HG02973 (cell line): ENCODE results near the gene ADAMTSL3.
A peak's percentile ranks its signal among the peaks of the same experiment; 100 is the strongest.

Source experiments
- ATAC-seq: cut with Tn5 transposase; IDR thresholded peaks from one replicate; pipeline ENCODE4 v1.9.1; 2021; ENCODE audit warnings: moderate library complexity; ENCODE audit not compliant: unreplicated experiment

ADAMTSL3 gene

GRCh38 chr15:83858820-83859505 is 205.0 kb downstream of the ADAMTSL3 start:
- no peak for ATAC-seq

DNA sequence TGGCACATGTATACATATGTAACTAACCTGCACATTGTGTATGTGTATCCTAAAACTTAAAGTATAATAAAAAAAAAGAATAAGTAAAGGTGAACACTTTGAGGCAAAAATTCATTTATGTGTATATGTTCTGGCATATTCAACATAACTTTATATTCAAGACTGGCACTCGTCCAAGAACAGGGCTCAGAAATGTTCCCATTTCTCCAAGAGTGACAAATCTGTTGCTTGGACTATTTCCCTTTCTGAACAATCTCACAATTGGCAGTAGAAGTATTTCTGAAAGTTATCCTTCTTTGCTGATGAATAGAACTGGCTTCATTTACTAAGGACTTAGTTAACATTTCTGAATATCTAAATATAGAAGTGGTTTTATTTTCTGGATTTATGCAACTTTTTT is 212.8 kb downstream of the ADAMTSL3 start:
- no peak for ATAC-seq

GRCh38 chr15:83869341-83869740 is 215.4 kb downstream of the ADAMTSL3 start:
- no peak for ATAC-seq

DNA sequence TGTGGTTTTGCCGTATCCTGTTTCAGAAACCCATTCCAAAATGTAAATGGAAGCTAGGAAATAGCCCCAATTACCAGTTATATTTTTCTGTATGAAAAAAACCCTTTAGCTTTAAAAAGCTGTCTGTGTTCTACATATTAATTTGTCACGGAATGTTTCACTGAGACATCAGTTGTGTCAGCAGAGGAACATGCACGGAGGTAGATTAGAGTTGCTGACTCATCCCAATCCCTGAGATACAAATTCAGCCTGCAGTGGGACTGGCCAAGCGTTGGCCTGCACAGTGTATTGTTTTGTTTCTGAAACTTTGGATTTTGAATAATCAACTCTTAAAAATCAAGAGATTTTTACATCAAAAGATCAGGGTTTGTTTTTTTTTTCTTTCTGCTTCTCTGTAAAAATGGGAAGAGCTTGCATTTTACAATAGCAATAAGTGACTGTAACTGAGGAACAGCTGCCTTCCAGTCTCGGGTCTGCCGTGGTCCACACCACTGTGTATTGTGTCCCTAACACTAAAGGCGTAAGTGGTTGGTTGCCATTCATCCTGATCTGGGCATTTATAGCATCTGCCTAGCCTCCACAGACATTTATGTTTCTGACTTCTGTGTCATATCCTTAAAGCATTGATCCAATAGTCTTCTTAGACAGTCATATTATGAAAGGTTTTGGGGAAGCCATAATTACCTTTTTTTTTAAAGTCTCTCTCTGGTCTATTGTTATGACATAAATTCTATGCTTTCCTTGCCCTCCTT is 218.1 kb downstream of the ADAMTSL3 start:
- peak; percentile 85 for ATAC-seq

DNA sequence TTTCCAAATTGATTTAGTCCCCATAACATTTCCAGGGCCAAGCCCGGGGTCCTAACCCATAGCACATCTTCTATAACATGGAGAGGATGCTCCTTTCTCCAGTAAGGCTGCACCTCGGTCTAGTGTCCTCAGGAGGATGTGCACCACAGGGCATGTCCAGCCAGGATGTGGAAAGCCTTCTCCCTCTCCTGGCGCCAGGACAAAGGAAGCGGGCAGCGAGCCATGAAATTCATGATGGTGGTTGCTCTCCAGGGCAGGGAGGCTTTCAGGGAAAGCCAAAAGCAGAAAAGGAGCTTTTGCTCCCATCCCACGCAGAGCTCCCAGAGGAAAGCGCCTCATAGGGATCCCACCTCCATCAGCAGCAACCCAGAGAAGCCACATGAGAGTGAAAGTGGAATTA is 220.0 kb downstream of the ADAMTSL3 start:
- ATAC-seq: no peak

GRCh38 chr15:83880529-83880928 is 226.6 kb downstream of the ADAMTSL3 start:
- ATAC-seq: no peak

DNA sequence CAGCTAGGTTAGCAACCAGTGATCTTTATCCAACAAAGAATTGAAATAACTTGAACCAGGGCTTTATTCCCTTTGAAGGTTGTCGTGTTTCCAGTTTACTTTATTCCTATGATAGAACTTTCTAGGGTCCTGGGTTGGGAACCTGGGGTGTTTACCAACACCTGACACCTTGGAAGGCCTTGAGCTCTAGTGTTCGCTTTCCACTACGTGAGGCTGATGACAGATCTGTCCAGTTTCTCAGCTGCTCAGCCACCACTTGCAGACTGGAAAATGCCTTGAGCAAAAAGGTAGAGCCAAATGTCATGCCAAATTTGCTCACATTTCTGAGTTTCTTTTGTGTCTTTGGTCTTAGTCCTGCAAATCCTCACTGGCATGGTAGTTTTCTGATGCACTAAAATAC is 227.2 kb downstream of the ADAMTSL3 start:
- ATAC-seq: no peak

- ATAC-seq: no peak
Measured at GRCh38 chr15:83886321-83886720, 232.4 kb downstream of the ADAMTSL3 start.

DNA sequence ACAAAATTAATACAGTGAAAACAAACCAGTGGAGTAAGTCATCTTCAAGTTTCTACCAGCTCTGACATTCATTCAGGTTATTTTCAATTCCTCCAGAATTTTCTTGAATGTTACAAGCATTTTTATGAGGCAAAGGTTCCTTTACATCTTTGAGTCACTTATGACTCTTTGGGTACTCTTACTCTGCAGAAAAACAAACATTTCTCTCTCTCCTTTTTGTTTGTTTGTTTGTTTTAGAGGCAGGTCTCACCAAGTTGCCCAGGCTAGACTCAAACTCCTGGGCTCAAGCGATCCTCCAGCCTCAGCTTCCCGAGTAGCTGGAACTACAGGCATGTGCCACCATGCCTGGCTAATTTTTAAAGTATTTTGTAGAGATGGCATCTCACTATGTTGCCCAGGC is 233.5 kb downstream of the ADAMTSL3 start:
- no peak for ATAC-seq

DNA sequence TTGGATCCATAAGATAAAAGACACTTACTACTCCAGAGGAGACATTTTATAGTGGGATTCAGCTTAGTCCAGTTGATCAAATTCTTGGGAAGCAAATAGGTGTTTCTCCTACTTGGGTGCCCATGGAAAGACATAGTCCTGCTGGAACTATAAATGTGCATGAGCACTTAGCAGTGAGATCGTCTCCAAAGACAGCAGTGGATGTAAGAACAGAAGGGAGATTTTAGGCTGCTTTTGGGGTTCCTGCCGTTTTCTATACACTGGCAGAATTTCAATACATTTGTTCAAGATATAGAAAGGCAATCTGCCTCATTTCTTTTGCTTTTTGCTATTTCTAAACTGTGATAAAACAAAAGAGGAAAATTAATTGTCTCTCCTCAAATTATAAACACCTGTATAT is 234.0 kb downstream of the ADAMTSL3 start:
- ATAC-seq: no peak

DNA sequence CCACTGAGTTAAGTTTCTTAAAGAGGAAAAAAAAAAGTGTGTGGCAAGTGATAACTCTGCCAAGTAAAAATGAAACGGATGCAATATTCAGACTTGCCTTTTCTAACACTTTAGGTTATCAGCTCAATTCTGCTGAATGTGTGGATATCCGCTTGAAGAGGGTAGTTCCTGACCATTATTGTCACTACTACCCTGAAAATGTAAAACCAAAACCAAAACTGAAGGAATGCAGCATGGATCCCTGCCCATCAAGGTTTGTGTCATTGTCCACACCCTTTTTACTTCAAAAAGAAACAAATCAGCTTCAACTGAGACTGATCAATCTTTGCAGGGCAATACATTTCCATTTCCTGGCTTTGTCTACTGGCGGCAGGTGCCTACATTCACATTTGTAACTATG is 236.1 kb downstream of the ADAMTSL3 start:
- no peak for ATAC-seq

GRCh38 chr15:83890587-83890986 is 236.7 kb downstream of the ADAMTSL3 start:
- no peak for ATAC-seq

DNA sequence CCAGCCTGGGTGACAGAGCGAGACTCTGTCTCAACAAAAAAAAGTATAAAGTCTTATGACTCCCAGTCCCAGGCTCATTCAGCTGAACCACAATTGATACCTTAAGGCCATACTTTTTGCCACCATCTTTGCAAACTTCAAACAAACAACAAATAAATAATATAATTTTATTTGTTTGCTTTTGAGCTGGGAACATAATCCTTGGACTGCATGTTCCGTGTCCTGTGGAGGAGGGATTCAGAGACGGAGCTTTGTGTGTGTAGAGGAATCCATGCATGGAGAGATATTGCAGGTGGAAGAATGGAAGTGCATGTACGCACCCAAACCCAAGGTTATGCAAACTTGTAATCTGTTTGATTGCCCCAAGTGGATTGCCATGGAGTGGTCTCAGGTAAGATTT is 238.6 kb downstream of the ADAMTSL3 start:
- no peak for ATAC-seq

DNA sequence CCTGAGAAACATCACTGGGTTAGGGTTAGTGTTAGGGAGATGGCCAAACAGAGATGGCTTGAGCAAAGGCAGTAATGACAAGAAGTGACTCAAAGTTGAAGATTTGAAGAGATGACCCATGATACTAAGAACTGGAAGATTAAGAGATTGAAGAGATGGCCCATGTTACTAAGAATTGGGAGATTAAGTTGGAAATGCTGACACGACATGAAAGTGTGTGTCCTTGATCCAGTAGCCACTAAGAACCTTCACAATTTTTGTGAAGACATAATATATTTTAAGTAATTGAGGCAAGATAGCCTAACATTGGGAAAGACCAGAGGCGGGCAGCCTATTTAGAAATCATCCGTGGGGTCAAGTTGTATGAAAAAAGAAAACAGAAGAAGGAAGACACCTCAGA is 239.4 kb downstream of the ADAMTSL3 start:
- no peak for ATAC-seq

- ATAC-seq: no peak
Measured at GRCh38 chr15:83897037-83897436, 243.1 kb downstream of the ADAMTSL3 start.

- ATAC-seq: no peak
Measured at GRCh38 chr15:83898361-83898760, 244.4 kb downstream of the ADAMTSL3 start.

GRCh38 chr15:83899670-83900069 is 245.7 kb downstream of the ADAMTSL3 start:
- no peak for ATAC-seq

- no peak for ATAC-seq
Measured at GRCh38 chr15:83904107-83905040, 250.5 kb downstream of the ADAMTSL3 start.

GRCh38 chr15:83905556-83906273 is 251.8 kb downstream of the ADAMTSL3 start:
- no peak for ATAC-seq

DNA sequence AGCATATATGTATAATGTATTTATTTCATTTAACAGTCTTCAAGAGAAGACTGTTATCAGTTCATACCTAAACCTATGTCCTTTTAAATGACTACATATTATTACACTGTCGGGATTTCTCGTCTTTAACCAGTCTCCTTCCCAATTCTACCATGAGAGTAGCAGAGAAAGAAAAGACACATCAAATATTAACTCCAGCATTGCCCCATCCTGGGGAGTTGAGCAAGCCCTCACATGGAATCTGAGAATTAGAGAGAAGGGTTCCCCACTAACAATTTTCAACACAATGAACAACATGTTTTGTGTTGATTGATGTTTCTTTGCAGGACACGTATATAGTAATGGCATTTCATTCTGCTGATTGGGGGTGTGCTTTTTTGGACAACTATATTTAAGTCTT is 257.4 kb downstream of the ADAMTSL3 start:
- no peak for ATAC-seq

GRCh38 chr15:83912343-83912742 is 258.4 kb downstream of the ADAMTSL3 start:
- ATAC-seq: no peak
